Spleen (tissue), 7 donors: ENCODE data around the gene RAB3A.

Source experiments
- POLR2A ChIP-seq, 3 donors: fragments of 450-650 bp; IDR thresholded peaks; one replicate each; pipeline ENCODE4 v1.5.1; 2017; ENCODE audit warnings: antibody characterized with exemption in 3 of 3, mild to moderate bottlenecking in 1 of 3
- TF ChIP-seq, protein P1 (sequence below), 11 experiments: fragments of 200-600 bp in 7 of 11; fragments of 450-650 bp in 4 of 11; sonication (generic) in 4 of 11; IDR thresholded peaks in 8 of 11; conservative IDR thresholded peaks in 3 of 11; 1 replicate in 7 of 11; 2 replicates in 4 of 11; pipeline versions ENCODE4 v1.4.0 to v1.8.0; 2016 to 2021; ENCODE audit warnings: antibody characterized with exemption in 11 of 11, inconsistent platforms in 4 of 11, mild to moderate bottlenecking in 1 of 11
- donor health status: DM: no; HTN: no; CAD: no; lungs with moderate emphysema.
- donor health status: DM: no; HTN: no; CAD: no.
- donor health status: DM: no; HTN: no; CAD: no.

DNA sequence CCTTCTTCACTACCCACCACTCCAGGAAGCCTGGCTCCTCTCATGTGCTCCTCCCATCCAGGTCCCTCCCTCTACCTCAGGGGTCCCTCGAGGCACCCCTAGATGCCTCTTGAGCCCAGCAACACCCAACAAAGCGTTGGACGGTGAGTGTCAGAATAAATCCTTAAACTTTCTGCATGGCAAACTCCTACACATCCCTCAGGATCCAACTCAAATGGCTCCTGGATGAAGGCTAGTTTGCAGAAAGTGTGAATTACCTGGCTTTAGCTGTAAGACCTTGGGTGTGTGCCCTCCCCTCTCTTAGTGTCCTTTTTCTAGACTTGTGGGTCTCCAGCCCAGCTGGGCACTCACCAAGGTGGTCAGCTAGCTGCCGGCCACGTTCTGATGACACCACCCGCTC, 5.5 kb downstream of the RAB3A start:
- TF ChIP-seq, protein P1, sequence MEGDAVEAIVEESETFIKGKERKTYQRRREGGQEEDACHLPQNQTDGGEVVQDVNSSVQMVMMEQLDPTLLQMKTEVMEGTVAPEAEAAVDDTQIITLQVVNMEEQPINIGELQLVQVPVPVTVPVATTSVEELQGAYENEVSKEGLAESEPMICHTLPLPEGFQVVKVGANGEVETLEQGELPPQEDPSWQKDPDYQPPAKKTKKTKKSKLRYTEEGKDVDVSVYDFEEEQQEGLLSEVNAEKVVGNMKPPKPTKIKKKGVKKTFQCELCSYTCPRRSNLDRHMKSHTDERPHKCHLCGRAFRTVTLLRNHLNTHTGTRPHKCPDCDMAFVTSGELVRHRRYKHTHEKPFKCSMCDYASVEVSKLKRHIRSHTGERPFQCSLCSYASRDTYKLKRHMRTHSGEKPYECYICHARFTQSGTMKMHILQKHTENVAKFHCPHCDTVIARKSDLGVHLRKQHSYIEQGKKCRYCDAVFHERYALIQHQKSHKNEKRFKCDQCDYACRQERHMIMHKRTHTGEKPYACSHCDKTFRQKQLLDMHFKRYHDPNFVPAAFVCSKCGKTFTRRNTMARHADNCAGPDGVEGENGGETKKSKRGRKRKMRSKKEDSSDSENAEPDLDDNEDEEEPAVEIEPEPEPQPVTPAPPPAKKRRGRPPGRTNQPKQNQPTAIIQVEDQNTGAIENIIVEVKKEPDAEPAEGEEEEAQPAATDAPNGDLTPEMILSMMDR (IDR thresholded peaks at IDR 0.05 in 8 of 11, conservative IDR thresholded peaks at IDR 0.05 in 3 of 11): no peak
- TF ChIP-seq POLR2A (IDR thresholded peaks at IDR 0.05): no peak
